ENCODE measurements around the gene ANO10.
"Not testable (repeated sequence)": the region's sequence is repeated elsewhere in the genome, so short reads cannot be mapped to it uniquely, and the experiment has no call there.

Gene ANO10

DNA sequence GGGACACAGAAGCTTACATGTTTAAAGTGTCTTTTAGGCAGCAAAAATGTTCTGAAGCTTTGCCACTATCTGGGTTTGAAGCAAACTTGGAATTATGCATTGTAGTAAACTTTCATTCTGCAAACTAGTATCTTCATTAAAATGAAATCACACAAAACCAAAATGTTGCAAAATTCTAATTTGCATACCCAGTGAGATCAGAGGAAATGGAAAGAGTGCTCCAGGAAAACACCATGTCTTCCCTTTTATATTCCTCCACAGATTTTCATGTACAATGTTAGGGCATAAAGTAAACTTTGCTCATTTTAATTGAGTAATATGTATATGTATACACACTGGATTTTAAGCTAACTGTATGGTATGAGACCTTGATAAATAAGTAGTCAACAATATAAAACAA lies 23.9 kb downstream of the ANO10 start:
- no peak overlapping the region for H3K4me3 ChIP-seq (ENCODE audit: low read depth, low read length)
- ChIA-PET CTCF (no interaction called here), POLR2A (no interaction called here)
- DNase-seq (ENCODE audit: low read depth, low spot score) = no peak
- TF ChIP-seq, protein P1, sequence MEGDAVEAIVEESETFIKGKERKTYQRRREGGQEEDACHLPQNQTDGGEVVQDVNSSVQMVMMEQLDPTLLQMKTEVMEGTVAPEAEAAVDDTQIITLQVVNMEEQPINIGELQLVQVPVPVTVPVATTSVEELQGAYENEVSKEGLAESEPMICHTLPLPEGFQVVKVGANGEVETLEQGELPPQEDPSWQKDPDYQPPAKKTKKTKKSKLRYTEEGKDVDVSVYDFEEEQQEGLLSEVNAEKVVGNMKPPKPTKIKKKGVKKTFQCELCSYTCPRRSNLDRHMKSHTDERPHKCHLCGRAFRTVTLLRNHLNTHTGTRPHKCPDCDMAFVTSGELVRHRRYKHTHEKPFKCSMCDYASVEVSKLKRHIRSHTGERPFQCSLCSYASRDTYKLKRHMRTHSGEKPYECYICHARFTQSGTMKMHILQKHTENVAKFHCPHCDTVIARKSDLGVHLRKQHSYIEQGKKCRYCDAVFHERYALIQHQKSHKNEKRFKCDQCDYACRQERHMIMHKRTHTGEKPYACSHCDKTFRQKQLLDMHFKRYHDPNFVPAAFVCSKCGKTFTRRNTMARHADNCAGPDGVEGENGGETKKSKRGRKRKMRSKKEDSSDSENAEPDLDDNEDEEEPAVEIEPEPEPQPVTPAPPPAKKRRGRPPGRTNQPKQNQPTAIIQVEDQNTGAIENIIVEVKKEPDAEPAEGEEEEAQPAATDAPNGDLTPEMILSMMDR (IDR thresholded peaks at IDR 0.05; ENCODE audit: insufficient read depth, low read length, missing control alignments) = no peak

DNA sequence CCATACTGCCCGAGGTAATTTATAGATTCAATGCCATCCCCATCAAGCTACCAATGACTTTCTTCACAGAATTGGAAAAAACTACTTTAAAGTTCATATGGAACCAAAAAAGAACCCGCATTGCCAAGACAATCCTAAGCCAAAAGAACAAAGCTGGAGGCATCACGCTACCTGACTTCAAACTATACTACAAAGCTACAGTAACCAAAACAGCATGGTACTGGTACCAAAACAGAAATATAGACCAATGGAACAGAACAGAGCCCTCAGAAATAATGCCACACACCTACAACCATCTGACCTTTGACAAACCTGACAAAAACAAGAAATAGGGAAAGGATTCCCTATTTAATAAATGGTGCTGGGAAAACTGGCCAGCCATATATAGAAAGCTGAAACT lies 25.6 kb downstream of the ANO10 start:
- CTCF ChIA-PET; POLR2A ChIA-PET; DNase-seq (ENCODE audit: low read depth, low spot score); H3K4me3 ChIP-seq (ENCODE audit: low read depth, low read length): not testable (repeated sequence)

DNA sequence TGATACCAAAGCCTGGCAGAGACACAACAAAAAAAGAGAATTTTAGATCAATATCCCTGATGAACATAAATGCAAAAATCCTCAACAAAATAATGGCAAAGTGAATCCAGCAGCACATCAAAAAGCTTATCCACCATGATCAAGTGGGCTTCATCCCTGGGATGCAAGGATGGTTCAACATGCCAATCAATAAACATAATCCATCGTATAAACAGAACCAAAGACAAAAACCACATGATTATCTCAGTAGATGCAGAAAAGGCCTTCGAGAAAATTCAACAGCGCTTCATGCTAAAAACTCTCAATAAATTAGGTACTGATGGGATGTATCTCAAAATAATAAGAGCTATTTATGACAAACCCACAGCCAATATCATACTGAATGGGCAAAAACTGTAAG lies 26.5 kb downstream of the ANO10 start:
- CTCF ChIA-PET; DNase-seq (ENCODE audit: low read depth, low spot score); POLR2A ChIA-PET; H3K4me3 ChIP-seq (ENCODE audit: low read depth, low read length): not testable (repeated sequence)

DNA sequence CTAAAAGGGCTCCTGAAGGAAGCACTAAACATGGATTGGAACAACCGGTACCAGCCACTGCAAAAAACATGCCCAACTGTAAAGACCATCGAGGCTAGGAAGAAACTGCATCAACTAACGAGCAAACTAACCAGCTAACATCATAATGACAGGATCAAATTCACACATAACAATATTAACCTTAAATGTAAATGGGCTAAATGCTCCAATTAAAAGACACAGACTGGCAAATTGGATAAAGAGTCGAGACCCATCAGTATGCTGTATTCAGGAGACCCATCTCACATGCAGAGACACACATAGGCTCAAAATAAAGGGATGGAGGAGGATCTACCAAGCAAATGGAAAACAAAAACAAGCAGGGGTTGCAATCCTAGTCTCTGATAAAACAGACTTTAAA lies 28.2 kb downstream of the ANO10 start:
- CTCF ChIA-PET; DNase-seq (ENCODE audit: low read depth, low spot score); POLR2A ChIA-PET: not testable (repeated sequence)

DNA sequence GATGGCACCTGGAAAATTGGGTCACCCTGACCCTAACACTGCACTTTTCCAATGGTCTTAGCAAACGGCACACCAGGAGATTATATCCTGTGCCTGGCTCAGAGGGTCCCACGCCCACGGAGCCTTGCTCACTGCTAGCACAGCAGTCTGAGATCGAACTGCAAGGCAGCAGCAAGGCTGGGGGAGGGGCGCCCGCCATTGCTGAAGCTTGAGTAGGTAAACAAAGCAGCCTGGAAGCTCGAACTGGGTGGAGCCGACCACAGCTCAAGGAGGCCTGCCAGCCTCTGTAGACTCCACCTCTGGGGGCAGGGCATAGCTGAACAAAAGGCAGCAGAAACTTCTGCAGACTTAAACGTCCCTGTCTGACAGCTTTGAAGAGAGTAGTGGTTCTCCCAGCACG lies 29.9 kb downstream of the ANO10 start:
- POLR2A ChIA-PET; H3K4me3 ChIP-seq (ENCODE audit: low read depth, low read length); DNase-seq (ENCODE audit: low read depth, low spot score); CTCF ChIA-PET: not testable (repeated sequence)

More for the DNA sequence above, 28.2 kb downstream of the ANO10 start:
- H3K4me3 ChIP-seq (ENCODE audit: low read depth, low read length) = not testable (repeated sequence)

DNA sequence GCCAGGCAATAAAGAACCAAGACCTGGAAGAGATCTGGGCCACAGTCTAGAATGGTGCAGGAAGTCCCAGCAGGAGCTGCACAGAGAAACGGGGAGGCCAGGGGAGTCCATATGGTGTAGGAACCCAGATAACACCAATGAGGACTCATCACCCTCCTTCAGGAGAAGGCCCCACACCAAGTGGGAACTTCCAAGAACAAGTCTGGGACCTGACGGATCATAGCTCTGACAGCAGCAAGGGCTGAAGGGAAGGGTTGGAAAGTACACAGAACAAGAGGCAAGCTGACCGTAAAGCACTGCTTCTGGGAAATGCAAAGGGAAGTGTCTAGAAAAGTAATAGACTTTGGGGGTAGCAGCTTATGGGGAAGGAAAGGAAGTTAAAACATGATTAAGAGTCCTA lies 34.5 kb downstream of the ANO10 start:
- CTCF ChIA-PET = no interaction called here
- no peak overlapping the region for H3K4me3 ChIP-seq (ENCODE audit: low read depth, low read length)
- TF ChIP-seq, protein P1 (IDR thresholded peaks at IDR 0.05; ENCODE audit: insufficient read depth, low read length, missing control alignments) = no peak
- DNase-seq (ENCODE audit: low read depth, low spot score) = no peak
- POLR2A ChIA-PET = no interaction called here

DNA sequence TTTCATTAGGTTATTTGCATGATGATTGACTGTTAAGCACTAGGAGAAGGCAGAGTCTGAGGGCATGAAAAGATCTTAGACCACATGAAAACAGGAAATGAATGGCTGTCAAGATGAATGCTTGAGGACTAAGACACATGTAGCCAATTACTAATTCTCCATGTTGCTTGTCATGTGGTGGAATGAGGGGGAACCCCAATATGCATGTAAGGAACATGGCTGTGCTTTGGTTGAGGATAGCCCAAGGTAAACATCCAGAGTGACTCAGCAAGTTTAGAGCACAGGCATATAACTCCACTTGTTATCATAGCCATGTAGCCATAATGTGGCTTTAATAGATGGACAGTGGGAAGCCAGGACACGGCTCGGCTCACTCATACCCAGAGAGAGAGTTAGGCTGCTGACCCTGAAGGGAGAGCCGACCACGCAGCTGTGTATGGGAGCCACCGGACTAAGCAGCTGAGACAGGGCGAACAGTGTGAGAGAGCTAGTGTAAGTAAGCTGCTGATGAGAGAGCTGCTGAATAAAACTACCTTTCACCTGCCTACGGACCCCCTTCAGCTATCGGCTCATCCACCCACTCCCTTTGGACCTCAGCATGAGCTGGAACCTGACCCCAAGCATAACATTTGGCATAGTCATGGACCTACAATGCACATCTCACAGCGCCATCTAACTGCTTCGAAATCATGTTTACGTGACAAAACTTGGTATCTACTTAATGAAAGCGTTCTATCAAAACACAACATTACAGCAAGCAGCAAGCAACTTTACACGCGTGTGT lies 37.6 kb downstream of the ANO10 start:
- peak; percentile 2 for DNase-seq (ENCODE audit: low read depth, low spot score)
- no peak overlapping the region for H3K4me3 ChIP-seq (ENCODE audit: low read depth, low read length)
- TF ChIP-seq, protein P1 (IDR thresholded peaks at IDR 0.05; ENCODE audit: insufficient read depth, low read length, missing control alignments) = no peak
- ChIA-PET CTCF (no interaction called here), POLR2A (no interaction called here)

DNA sequence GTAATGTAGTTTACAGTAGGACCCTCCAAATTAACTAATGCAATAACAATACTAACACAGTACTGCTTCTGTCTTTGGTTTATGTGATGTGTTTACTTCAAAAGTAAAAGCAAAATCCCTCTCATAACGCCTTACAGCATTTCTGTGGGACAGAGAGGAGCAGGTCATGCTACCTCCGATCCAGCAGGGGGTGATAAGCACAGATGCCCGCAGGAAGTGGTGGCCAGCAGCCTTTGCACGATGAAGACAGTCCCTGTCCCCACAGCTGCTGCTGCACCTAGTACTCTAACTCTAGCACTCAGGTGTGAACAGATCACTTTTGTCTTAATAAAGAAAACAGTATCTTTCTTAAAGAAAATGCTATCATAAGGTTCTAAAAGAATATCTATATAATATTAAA lies 38.3 kb downstream of the ANO10 start:
- H3K4me3 ChIP-seq (ENCODE audit: low read depth, low read length) = no peak overlapping the region
- TF ChIP-seq, protein P1 (IDR thresholded peaks at IDR 0.05; ENCODE audit: insufficient read depth, low read length, missing control alignments) = no peak
- no peak for DNase-seq (ENCODE audit: low read depth, low spot score)
- ChIA-PET POLR2A (no interaction called here), CTCF (no interaction called here)

All from AG04449 (cell line).